ENCODE data around the gene DCX.

DCX gene

DNA sequence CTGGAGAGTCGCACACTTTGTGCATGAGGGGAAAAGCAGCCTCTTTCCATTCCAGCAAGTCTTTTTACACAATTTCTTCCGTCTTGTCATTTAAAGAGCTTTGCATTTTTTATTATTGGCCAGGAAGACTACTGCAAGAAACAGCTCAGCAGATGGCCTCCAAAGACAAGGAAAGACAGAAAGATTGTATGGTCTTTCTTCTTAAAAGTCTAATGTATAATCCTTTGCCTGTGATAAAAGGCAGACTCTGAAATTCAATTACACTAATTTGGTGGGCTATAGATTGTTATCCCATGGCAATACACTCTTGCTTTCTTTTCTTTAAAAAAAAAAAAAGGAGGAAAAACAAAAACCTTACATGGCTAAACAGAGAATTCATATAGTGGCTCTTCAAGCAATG, 147.6 kb downstream of the DCX start:
- Histone ChIP-seq H4K20me1 (ENCODE audit: insufficient read depth, low read length) (no peaks in the 10 kb centered on the region), H3K4me1 (ENCODE audit: low read length) (no peaks in the 10 kb centered on the region), H3K9me3 (ENCODE audit: insufficient read depth, low read length) (no peaks in the 10 kb centered on the region), H3K4me3 (ENCODE audit: low read length) (no peak overlapping the region), H3K27me3 (ENCODE audit: low read depth, low read length) (0 out of 2 replicates have a peak, but pooled peaks cover 4% of the 10 kb centered on the region), H3K27ac (ENCODE audit: low read length) (no peak overlapping the region), H3K79me2 (ENCODE audit: low read length) (no peaks in the 10 kb centered on the region), H3K36me3 (replicated peaks; ENCODE audit: low read depth, low read length) (no peaks in the 10 kb centered on the region), H3K9ac (ENCODE audit: low read length) (no peak overlapping the region), H3K4me2 (ENCODE audit: low read length) (no peak overlapping the region), H2AFZ (ENCODE audit: low read depth, low read length) (no peak overlapping the region)
- TF ChIP-seq EZH2phosphoT487 (IDR thresholded peaks at IDR 0.05; ENCODE audit: low read depth): no peak
- TF ChIP-seq, protein P1, sequence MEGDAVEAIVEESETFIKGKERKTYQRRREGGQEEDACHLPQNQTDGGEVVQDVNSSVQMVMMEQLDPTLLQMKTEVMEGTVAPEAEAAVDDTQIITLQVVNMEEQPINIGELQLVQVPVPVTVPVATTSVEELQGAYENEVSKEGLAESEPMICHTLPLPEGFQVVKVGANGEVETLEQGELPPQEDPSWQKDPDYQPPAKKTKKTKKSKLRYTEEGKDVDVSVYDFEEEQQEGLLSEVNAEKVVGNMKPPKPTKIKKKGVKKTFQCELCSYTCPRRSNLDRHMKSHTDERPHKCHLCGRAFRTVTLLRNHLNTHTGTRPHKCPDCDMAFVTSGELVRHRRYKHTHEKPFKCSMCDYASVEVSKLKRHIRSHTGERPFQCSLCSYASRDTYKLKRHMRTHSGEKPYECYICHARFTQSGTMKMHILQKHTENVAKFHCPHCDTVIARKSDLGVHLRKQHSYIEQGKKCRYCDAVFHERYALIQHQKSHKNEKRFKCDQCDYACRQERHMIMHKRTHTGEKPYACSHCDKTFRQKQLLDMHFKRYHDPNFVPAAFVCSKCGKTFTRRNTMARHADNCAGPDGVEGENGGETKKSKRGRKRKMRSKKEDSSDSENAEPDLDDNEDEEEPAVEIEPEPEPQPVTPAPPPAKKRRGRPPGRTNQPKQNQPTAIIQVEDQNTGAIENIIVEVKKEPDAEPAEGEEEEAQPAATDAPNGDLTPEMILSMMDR (IDR thresholded peaks at IDR 0.05; ENCODE audit: low read depth, low read length): no peak

- Histone ChIP-seq H3K9me3 (ENCODE audit: insufficient read depth, low read length) (no peaks in the 10 kb centered on the region), H3K4me1 (ENCODE audit: low read length) (no peaks in the 10 kb centered on the region), H3K27me3 (ENCODE audit: low read depth, low read length) (0 out of 2 replicates have a peak, but pooled peaks cover 4% of the 10 kb centered on the region), H3K79me2 (ENCODE audit: low read length) (no peaks in the 10 kb centered on the region), H2AFZ (ENCODE audit: low read depth, low read length) (no peak overlapping the region), H4K20me1 (ENCODE audit: insufficient read depth, low read length) (no peaks in the 10 kb centered on the region), H3K4me3 (ENCODE audit: low read length) (no peak overlapping the region), H3K9ac (ENCODE audit: low read length) (no peak overlapping the region), H3K36me3 (replicated peaks; ENCODE audit: low read depth, low read length) (no peaks in the 10 kb centered on the region), H3K4me2 (ENCODE audit: low read length) (no peak overlapping the region), H3K27ac (ENCODE audit: low read length) (no peak overlapping the region)
- TF ChIP-seq, protein P1 (IDR thresholded peaks at IDR 0.05; ENCODE audit: low read depth, low read length): no peak
These were observed 149.9 kb downstream of the DCX start for GRCh38 chrX:111262086-111262485.

GRCh38 chrX:111260451-111260850, 151.5 kb downstream of the DCX start:
- H3K79me2 ChIP-seq (ENCODE audit: low read length): no peaks in the 10 kb centered on the region
- H3K36me3 ChIP-seq (replicated peaks; ENCODE audit: low read depth, low read length): no peaks in the 10 kb centered on the region
- H3K27ac ChIP-seq (ENCODE audit: low read length): no peak overlapping the region
- no peak overlapping the region for H3K9ac ChIP-seq (ENCODE audit: low read length)
- H3K4me3 ChIP-seq (ENCODE audit: low read length): no peak overlapping the region
- H3K4me1 ChIP-seq (ENCODE audit: low read length): no peaks in the 10 kb centered on the region
- H3K27me3 ChIP-seq (ENCODE audit: low read depth, low read length): 0 out of 2 replicates have a peak, but pooled peaks cover 4% of the 10 kb centered on the region
- no peaks in the 10 kb centered on the region for H4K20me1 ChIP-seq (ENCODE audit: insufficient read depth, low read length)
- no peak overlapping the region for H3K4me2 ChIP-seq (ENCODE audit: low read length)
- TF ChIP-seq, protein P1 (IDR thresholded peaks at IDR 0.05; ENCODE audit: low read depth, low read length): no peak
- no peak for TF ChIP-seq EZH2phosphoT487 (IDR thresholded peaks at IDR 0.05; ENCODE audit: low read depth)
- no peaks in the 10 kb centered on the region for H3K9me3 ChIP-seq (ENCODE audit: insufficient read depth, low read length)
- no peak overlapping the region for H2AFZ ChIP-seq (ENCODE audit: low read depth, low read length)

DNA sequence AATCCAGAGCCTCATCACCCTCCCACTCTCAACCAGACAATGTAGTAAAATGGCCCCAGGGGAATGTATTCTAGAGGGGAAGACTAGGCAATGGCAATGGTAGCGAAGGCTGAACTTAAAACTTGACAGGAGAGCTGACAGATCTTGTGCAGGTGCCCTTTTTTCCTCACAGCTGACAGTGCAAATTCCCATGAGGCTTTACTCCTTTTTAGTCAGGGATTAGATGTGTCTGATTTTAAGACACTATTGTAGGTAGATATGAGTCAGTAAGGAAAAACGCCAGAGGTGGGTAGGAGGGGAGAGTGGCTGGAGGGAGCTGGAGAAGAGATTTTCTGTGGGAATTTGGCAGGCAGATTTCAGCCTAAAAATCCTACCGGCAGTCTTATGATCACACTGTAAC, 152.4 kb downstream of the DCX start:
- no peak overlapping the region for H3K4me3 ChIP-seq (ENCODE audit: low read length)
- H4K20me1 ChIP-seq (ENCODE audit: insufficient read depth, low read length): no peaks in the 10 kb centered on the region
- no peaks in the 10 kb centered on the region for H3K4me1 ChIP-seq (ENCODE audit: low read length)
- no peaks in the 10 kb centered on the region for H3K79me2 ChIP-seq (ENCODE audit: low read length)
- no peak overlapping the region for H3K27ac ChIP-seq (ENCODE audit: low read length)
- H2AFZ ChIP-seq (ENCODE audit: low read depth, low read length): no peak overlapping the region
- H3K4me2 ChIP-seq (ENCODE audit: low read length): no peak overlapping the region
- 0 out of 2 replicates have a peak, but pooled peaks cover 4% of the 10 kb centered on the region for H3K27me3 ChIP-seq (ENCODE audit: low read depth, low read length)
- no peaks in the 10 kb centered on the region for H3K36me3 ChIP-seq (replicated peaks; ENCODE audit: low read depth, low read length)
- H3K9me3 ChIP-seq (ENCODE audit: insufficient read depth, low read length): no peaks in the 10 kb centered on the region
- TF ChIP-seq EZH2phosphoT487 (IDR thresholded peaks at IDR 0.05; ENCODE audit: low read depth): no peak
- TF ChIP-seq, protein P1 (IDR thresholded peaks at IDR 0.05; ENCODE audit: low read depth, low read length): no peak
- H3K9ac ChIP-seq (ENCODE audit: low read length): no peak overlapping the region
